HCT116 (cell line): ENCODE measurements around the gene FUCA2.

Source experiments
- ATF3 ChIP-seq: IDR thresholded peaks from 2 replicates; pipeline ENCODE4 v1.6.1; 2012
- CTCF ChIP-seq, 3 experiments: fragments of 200-600 bp in 1 of 3; sonication (generic) in 1 of 3; IDR thresholded peaks in 2 of 3; conservative IDR thresholded peaks in 1 of 3; 2 replicates each; pipeline ENCODE4 v1.5.1; 2012 to 2017; ENCODE audit warnings: low read depth in 2 of 3, low read length in 2 of 3, antibody characterized with exemption in 1 of 3, borderline replicate concordance in 1 of 3, control low read depth in 1 of 3, mild to moderate bottlenecking in 1 of 3, mixed read lengths in 1 of 3, mixed run types in 1 of 3, moderate library complexity in 1 of 3; ENCODE audit not compliant: insufficient read depth in 1 of 3
- EZH2 ChIP-seq: fragments of 200-600 bp; sonication (generic); IDR thresholded peaks from 2 replicates; pipeline ENCODE4 v1.6.1; 2017; ENCODE audit warnings: antibody characterized with exemption, mixed run types
- EZH2phosphoT487 ChIP-seq: fragments of 200-600 bp; IDR thresholded peaks from 2 replicates; pipeline ENCODE4 v1.6.1; 2018; ENCODE audit warnings: antibody characterized with exemption, borderline replicate concordance
- FOSL1 ChIP-seq: IDR thresholded peaks from 2 replicates; pipeline ENCODE4 v1.6.1; 2012; ENCODE audit warnings: low read depth
- JUND ChIP-seq: IDR thresholded peaks from 2 replicates; pipeline ENCODE4 v1.6.1; 2012
- MAX ChIP-seq: IDR thresholded peaks from 2 replicates; pipeline ENCODE4 v1.6.1; 2012
- POLR2A ChIP-seq: IDR thresholded peaks from 2 replicates; pipeline ENCODE4 v1.7.0; 2011; ENCODE audit warnings: borderline replicate concordance; ENCODE audit not compliant: insufficient read depth, insufficient read length; ENCODE audit errors: extremely low read depth
- POLR2AphosphoS5 ChIP-seq: IDR thresholded peaks from 2 replicates; pipeline ENCODE4 v1.6.1; 2011; ENCODE audit warnings: mild to moderate bottlenecking, low read depth, low read length, moderate library complexity
- RAD21 ChIP-seq: IDR thresholded peaks from 2 replicates; pipeline ENCODE4 v1.6.1; 2012; ENCODE audit warnings: low read depth, mild to moderate bottlenecking
- REST ChIP-seq: IDR thresholded peaks from 2 replicates; pipeline ENCODE4 v1.6.1; 2012; ENCODE audit warnings: low read depth
- SIN3A ChIP-seq: IDR thresholded peaks from 2 replicates; pipeline ENCODE4 v1.6.1; 2012; ENCODE audit warnings: low read depth
- YY1 ChIP-seq: IDR thresholded peaks from 2 replicates; pipeline ENCODE4 v1.6.1; 2011; ENCODE audit warnings: low read length, low read depth, moderate library complexity, mild to moderate bottlenecking; ENCODE audit not compliant: insufficient replicate concordance; ENCODE audit errors: extremely low read depth
- ZFX ChIP-seq: fragments of 450-650 bp; IDR thresholded peaks from 2 replicates; pipeline ENCODE4 v1.6.1; 2017

GRCh38 chr6:143515766-143516355 is 4.3 kb upstream of the FUCA2 start:
- no peak for TF ChIP-seq CTCF (IDR thresholded peaks at IDR 0.05 in 2 of 3, conservative IDR thresholded peaks at IDR 0.05 in 1 of 3; ENCODE audit: borderline replicate concordance in 1 of 3, insufficient read depth in 1 of 3, low read depth in 2 of 3, low read length in 2 of 3)
- no peak for TF ChIP-seq SIN3A
- no peak for TF ChIP-seq POLR2AphosphoS5
- no peak for TF ChIP-seq YY1
- no peak for TF ChIP-seq POLR2A
- no peak for TF ChIP-seq EZH2
- no peak for TF ChIP-seq REST
- TF ChIP-seq FOSL1, result no peak
- TF ChIP-seq ATF3, result no peak
- TF ChIP-seq ZFX, result no peak
- no peak for TF ChIP-seq MAX
- TF ChIP-seq EZH2phosphoT487, result no peak
- no peak for TF ChIP-seq JUND
- no peak for TF ChIP-seq RAD21
